Neural progenitor cell (in vitro differentiated cells): ENCODE results near the gene CHRNA10.

Experiments
- EZH2 ChIP-seq: fragments of 200-600 bp; sonication (generic); IDR thresholded peaks from 2 replicates; pipeline ENCODE4 v1.6.1; 2017; ENCODE audit warnings: antibody characterized with exemption, mild to moderate bottlenecking, moderate library complexity
- TF ChIP-seq, protein P1 (sequence below): fragments of 200-600 bp; sonication (generic); IDR thresholded peaks from 2 replicates; pipeline ENCODE4 v1.5.1; 2017; ENCODE audit warnings: antibody characterized with exemption, mild to moderate bottlenecking

DNA sequence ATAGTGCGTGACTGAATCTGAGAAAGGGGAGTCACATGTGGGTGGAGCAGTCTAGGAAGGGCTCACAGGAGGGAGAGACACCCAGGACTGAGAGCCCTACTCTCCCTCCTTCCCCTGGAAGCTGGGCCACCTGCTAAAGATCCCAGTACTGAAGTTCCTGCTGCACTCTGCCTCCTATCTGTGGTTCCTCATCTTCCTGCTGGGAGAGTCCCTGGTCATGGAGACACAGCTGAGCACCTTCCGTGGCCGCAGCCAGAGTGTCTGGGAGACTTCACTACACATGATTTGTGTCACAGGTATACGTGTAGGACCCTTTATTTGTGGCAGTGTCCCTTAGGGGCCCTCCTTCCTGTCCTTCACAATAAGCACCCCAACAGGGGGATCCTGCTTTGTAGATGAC lies 48.7 kb downstream of the CHRNA10 start:
- TF ChIP-seq, protein P1, sequence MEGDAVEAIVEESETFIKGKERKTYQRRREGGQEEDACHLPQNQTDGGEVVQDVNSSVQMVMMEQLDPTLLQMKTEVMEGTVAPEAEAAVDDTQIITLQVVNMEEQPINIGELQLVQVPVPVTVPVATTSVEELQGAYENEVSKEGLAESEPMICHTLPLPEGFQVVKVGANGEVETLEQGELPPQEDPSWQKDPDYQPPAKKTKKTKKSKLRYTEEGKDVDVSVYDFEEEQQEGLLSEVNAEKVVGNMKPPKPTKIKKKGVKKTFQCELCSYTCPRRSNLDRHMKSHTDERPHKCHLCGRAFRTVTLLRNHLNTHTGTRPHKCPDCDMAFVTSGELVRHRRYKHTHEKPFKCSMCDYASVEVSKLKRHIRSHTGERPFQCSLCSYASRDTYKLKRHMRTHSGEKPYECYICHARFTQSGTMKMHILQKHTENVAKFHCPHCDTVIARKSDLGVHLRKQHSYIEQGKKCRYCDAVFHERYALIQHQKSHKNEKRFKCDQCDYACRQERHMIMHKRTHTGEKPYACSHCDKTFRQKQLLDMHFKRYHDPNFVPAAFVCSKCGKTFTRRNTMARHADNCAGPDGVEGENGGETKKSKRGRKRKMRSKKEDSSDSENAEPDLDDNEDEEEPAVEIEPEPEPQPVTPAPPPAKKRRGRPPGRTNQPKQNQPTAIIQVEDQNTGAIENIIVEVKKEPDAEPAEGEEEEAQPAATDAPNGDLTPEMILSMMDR, result no peak
- TF ChIP-seq EZH2, result no peak
